ENCODE data around the gene P4HA2.
A peak's percentile ranks its signal among the peaks of the same experiment; 100 is the strongest.

Gene P4HA2

GRCh38 chr5:132253452-132254320 lies 26.0 kb upstream of the P4HA2 start:
- H3K27ac ChIP-seq (ENCODE audit: insufficient read depth in 1 of 2, low read depth in 1 of 2, low read length in 2 of 2, poor library complexity in 1 of 2, severe bottlenecking in 2 of 2) = no peak overlapping the region
- POLR2A ChIA-PET = no interaction called here
- CTCF ChIA-PET = interaction anchor here (1.2 to 7.6 kb wide), 3 partner anchors 9 to 15 kb away, joined by 3 to 56 read pairs (median 4); no protein-coding TSS in a partner anchor
- H3K4me1 ChIP-seq (ENCODE audit: control extremely low read depth in 1 of 4, control insufficient read depth in 4 of 4, insufficient read depth in 4 of 4, low read length in 3 of 4) = peaks cover 0 to 12% (median 10%) of the 10 kb centered on the region in 4 experiments
- DNase-seq = no peak
- no peaks in the 10 kb centered on the region for H3K9me3 ChIP-seq (ENCODE audit: control extremely low read depth in 1 of 5, control insufficient read depth in 4 of 5, insufficient read depth in 2 of 5, low read depth in 1 of 5, low read length in 4 of 5)
- 93% methylated on average over 8 of the region's 8 CpGs for WGBS (ENCODE audit: insufficient coverage)
- no peaks in the 10 kb centered on the region for H3K36me3 ChIP-seq (ENCODE audit: control insufficient read depth in 4 of 4, insufficient read depth in 4 of 4, low read length in 3 of 4)
- H3K4me3 ChIP-seq (ENCODE audit: control insufficient read depth in 1 of 7, extremely low read depth in 1 of 7, insufficient read depth in 4 of 7, low read depth in 2 of 7, low read length in 6 of 7) = no peak overlapping the region
- peaks cover 0 to 20% (median 16%) of the 10 kb centered on the region in 5 experiments for H3K27me3 ChIP-seq (replicated peaks in 2 of 5; ENCODE audit: control insufficient read depth in 4 of 5, insufficient read depth in 5 of 5, low read length in 4 of 5)

- CTCF ChIA-PET = interaction anchor here (1.2 to 7.6 kb wide), 3 partner anchors 9 to 15 kb away, joined by 3 to 56 read pairs (median 4); no protein-coding TSS in a partner anchor
- POLR2A ChIA-PET = no interaction called here
- 90% methylated on average over 2 of the region's 4 CpGs for WGBS (ENCODE audit: insufficient coverage)
- Histone ChIP-seq H3K9me3 (ENCODE audit: control extremely low read depth in 1 of 5, control insufficient read depth in 4 of 5, insufficient read depth in 2 of 5, low read depth in 1 of 5, low read length in 4 of 5) (no peaks in the 10 kb centered on the region), H3K4me1 (ENCODE audit: control extremely low read depth in 1 of 4, control insufficient read depth in 4 of 4, insufficient read depth in 4 of 4, low read length in 3 of 4) (peaks cover 0 to 11% (median 8%) of the 10 kb centered on the region in 4 experiments), H3K27me3 (replicated peaks in 2 of 5; ENCODE audit: control insufficient read depth in 4 of 5, insufficient read depth in 5 of 5, low read length in 4 of 5) (peaks cover 0 to 16% (median 13%) of the 10 kb centered on the region in 5 experiments), H3K4me3 (ENCODE audit: control insufficient read depth in 1 of 7, extremely low read depth in 1 of 7, insufficient read depth in 4 of 7, low read depth in 2 of 7, low read length in 6 of 7) (no peak overlapping the region), H3K27ac (ENCODE audit: insufficient read depth in 1 of 2, low read depth in 1 of 2, low read length in 2 of 2, poor library complexity in 1 of 2, severe bottlenecking in 2 of 2) (no peak overlapping the region), H3K36me3 (ENCODE audit: control insufficient read depth in 4 of 4, insufficient read depth in 4 of 4, low read length in 3 of 4) (no peaks in the 10 kb centered on the region)
- DNase-seq = peak in 2 of 3 donors; percentile 48 to 65
Observed at GRCh38 chr5:132253008-132253441, 25.4 kb upstream of the P4HA2 start.

DNA sequence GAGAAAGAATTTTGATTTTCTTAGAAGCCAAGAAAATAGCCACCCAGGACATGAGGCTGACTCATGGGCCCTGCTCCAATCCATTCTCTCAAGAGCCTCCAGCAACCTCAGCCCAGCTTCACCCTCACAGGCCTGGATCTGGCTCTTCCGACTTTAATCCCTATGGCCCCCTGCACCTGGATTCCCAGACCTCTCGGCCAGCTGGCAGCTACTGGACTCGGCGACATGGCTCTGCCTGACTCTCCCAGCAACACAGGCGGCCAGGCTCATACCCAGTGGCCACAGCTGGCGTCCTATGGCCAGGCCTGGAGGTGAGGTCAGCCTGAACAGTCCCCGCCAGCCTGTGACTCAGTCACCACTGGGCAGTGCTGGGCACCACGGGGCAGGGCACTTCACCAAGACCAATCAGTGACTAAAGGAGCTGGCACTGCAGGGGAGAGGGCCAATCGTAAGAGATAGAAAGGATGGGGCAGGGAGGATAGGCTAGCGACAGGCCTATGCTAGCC lies 23.6 kb upstream of the P4HA2 start:
- Histone ChIP-seq H3K4me1 (ENCODE audit: control extremely low read depth in 1 of 4, control insufficient read depth in 4 of 4, insufficient read depth in 4 of 4, low read length in 3 of 4) (peaks cover 0 to 3% (median 0%) of the 10 kb centered on the region in 4 experiments), H3K36me3 (ENCODE audit: control insufficient read depth in 4 of 4, insufficient read depth in 4 of 4, low read length in 3 of 4) (no peaks in the 10 kb centered on the region), H3K27ac (ENCODE audit: insufficient read depth in 1 of 2, low read depth in 1 of 2, low read length in 2 of 2, poor library complexity in 1 of 2, severe bottlenecking in 2 of 2) (no peak overlapping the region), H3K4me3 (ENCODE audit: control insufficient read depth in 1 of 7, extremely low read depth in 1 of 7, insufficient read depth in 4 of 7, low read depth in 2 of 7, low read length in 6 of 7) (no peak overlapping the region), H3K27me3 (replicated peaks in 2 of 5; ENCODE audit: control insufficient read depth in 4 of 5, insufficient read depth in 5 of 5, low read length in 4 of 5) (peaks cover 0 to 7% (median 0%) of the 10 kb centered on the region in 5 experiments), H3K9me3 (ENCODE audit: control extremely low read depth in 1 of 5, control insufficient read depth in 4 of 5, insufficient read depth in 2 of 5, low read depth in 1 of 5, low read length in 4 of 5) (peaks cover 0 to 4% (median 2%) of the 10 kb centered on the region in 5 experiments)
- WGBS (ENCODE audit: insufficient coverage) = 100% methylated on average over 9 of the region's 10 CpGs
- DNase-seq = no peak
- POLR2A ChIA-PET = interaction anchor here (0.9 kb wide), 1 partner anchor 13 kb away, joined by 4 read pairs; no protein-coding TSS in a partner anchor
- CTCF ChIA-PET = interaction anchor here (1.1 to 7.6 kb wide), 5 partner anchors 9 to 30 kb away, joined by 4 to 56 read pairs (median 8); no protein-coding TSS in a partner anchor

- Histone ChIP-seq H3K36me3 (ENCODE audit: control insufficient read depth in 4 of 4, insufficient read depth in 4 of 4, low read length in 3 of 4) (no peaks in the 10 kb centered on the region), H3K27ac (ENCODE audit: insufficient read depth in 1 of 2, low read depth in 1 of 2, low read length in 2 of 2, poor library complexity in 1 of 2, severe bottlenecking in 2 of 2) (no peak overlapping the region), H3K27me3 (replicated peaks in 2 of 5; ENCODE audit: control insufficient read depth in 4 of 5, insufficient read depth in 5 of 5, low read length in 4 of 5) (peaks cover 0 to under 1% (median 0%) of the 10 kb centered on the region in 5 experiments), H3K4me1 (ENCODE audit: control extremely low read depth in 1 of 4, control insufficient read depth in 4 of 4, insufficient read depth in 4 of 4, low read length in 3 of 4) (peaks cover 0 to 3% (median 0%) of the 10 kb centered on the region in 4 experiments), H3K4me3 (ENCODE audit: control insufficient read depth in 1 of 7, extremely low read depth in 1 of 7, insufficient read depth in 4 of 7, low read depth in 2 of 7, low read length in 6 of 7) (no peak overlapping the region), H3K9me3 (ENCODE audit: control extremely low read depth in 1 of 5, control insufficient read depth in 4 of 5, insufficient read depth in 2 of 5, low read depth in 1 of 5, low read length in 4 of 5) (peaks cover 0 to 11% (median 2%) of the 10 kb centered on the region in 5 experiments)
- WGBS (ENCODE audit: insufficient coverage) = 100% methylated on average over 2 of the region's 2 CpGs
- CTCF ChIA-PET = interaction anchor here (1.1 to 7.6 kb wide), 6 partner anchors 10 to 31 kb away, joined by 4 to 56 read pairs (median 6); no protein-coding TSS in a partner anchor
- POLR2A ChIA-PET = interaction anchor here (0.9 kb wide), 1 partner anchor 12 kb away, joined by 4 read pairs; no protein-coding TSS in a partner anchor
- no peak for DNase-seq
Observed at GRCh38 chr5:132250547-132250946, 22.9 kb upstream of the P4HA2 start.

GRCh38 chr5:132246806-132247205 lies 19.2 kb upstream of the P4HA2 start:
- H3K4me3 ChIP-seq (ENCODE audit: control insufficient read depth in 1 of 7, extremely low read depth in 1 of 7, insufficient read depth in 4 of 7, low read depth in 2 of 7, low read length in 6 of 7) = no peak overlapping the region
- POLR2A ChIA-PET = no interaction called here
- no peaks in the 10 kb centered on the region for H3K4me1 ChIP-seq (ENCODE audit: control extremely low read depth in 1 of 4, control insufficient read depth in 4 of 4, insufficient read depth in 4 of 4, low read length in 3 of 4)
- H3K36me3 ChIP-seq (ENCODE audit: control insufficient read depth in 4 of 4, insufficient read depth in 4 of 4, low read length in 3 of 4) = no peaks in the 10 kb centered on the region
- no peak overlapping the region for H3K27ac ChIP-seq (ENCODE audit: insufficient read depth in 1 of 2, low read depth in 1 of 2, low read length in 2 of 2, poor library complexity in 1 of 2, severe bottlenecking in 2 of 2)
- no peak for DNase-seq
- CTCF ChIA-PET = interaction anchor here (1.0 to 1.7 kb wide), 5 partner anchors 8 to 53 kb away, joined by 3 to 6 read pairs (median 4); no protein-coding TSS in a partner anchor
- H3K27me3 ChIP-seq (replicated peaks in 2 of 5; ENCODE audit: control insufficient read depth in 4 of 5, insufficient read depth in 5 of 5, low read length in 4 of 5) = no peaks in the 10 kb centered on the region
- peaks cover 6 to 30% (median 8%) of the 10 kb centered on the region in 5 experiments for H3K9me3 ChIP-seq (ENCODE audit: control extremely low read depth in 1 of 5, control insufficient read depth in 4 of 5, insufficient read depth in 2 of 5, low read depth in 1 of 5, low read length in 4 of 5)

GRCh38 chr5:132245593-132245992 lies 17.9 kb upstream of the P4HA2 start:
- Histone ChIP-seq H3K4me1 (ENCODE audit: control extremely low read depth in 1 of 4, control insufficient read depth in 4 of 4, insufficient read depth in 4 of 4, low read length in 3 of 4) (no peaks in the 10 kb centered on the region), H3K27ac (ENCODE audit: insufficient read depth in 1 of 2, low read depth in 1 of 2, low read length in 2 of 2, poor library complexity in 1 of 2, severe bottlenecking in 2 of 2) (no peak overlapping the region), H3K9me3 (ENCODE audit: control extremely low read depth in 1 of 5, control insufficient read depth in 4 of 5, insufficient read depth in 2 of 5, low read depth in 1 of 5, low read length in 4 of 5) (peaks cover 6 to 30% (median 8%) of the 10 kb centered on the region in 5 experiments), H3K4me3 (ENCODE audit: control insufficient read depth in 1 of 7, extremely low read depth in 1 of 7, insufficient read depth in 4 of 7, low read depth in 2 of 7, low read length in 6 of 7) (no peak overlapping the region), H3K36me3 (ENCODE audit: control insufficient read depth in 4 of 4, insufficient read depth in 4 of 4, low read length in 3 of 4) (no peaks in the 10 kb centered on the region), H3K27me3 (replicated peaks in 2 of 5; ENCODE audit: control insufficient read depth in 4 of 5, insufficient read depth in 5 of 5, low read length in 4 of 5) (no peaks in the 10 kb centered on the region)
- CTCF ChIA-PET = interaction anchor here (1.0 to 1.4 kb wide), 3 partner anchors 10 to 48 kb away, joined by 3 to 4 read pairs (median 3); partner anchors contain the start of gene SLC22A4
- WGBS (ENCODE audit: insufficient coverage) = no CpG with 5 or more reads among the region's 1 CpG
- POLR2A ChIA-PET = interaction anchor here (0.6 kb wide), 1 partner anchor 14 kb away, joined by 3 read pairs; no protein-coding TSS in a partner anchor
- DNase-seq = no peak

Data from common myeloid progenitor, CD34-positive (primary cell).